OCI-LY1 (cell line): ENCODE data around the gene USP27X.

Experiments
- CTCF ChIP-seq: fragments of 200-600 bp; sonication (generic), shearing (Covaris generic); IDR thresholded peaks from 2 replicates; pipeline ENCODE4 v1.5.1; 2017; ENCODE audit warnings: mild to moderate bottlenecking, antibody characterized with exemption, low read length, moderate library complexity, mixed read lengths
- EZH2 ChIP-seq: fragments of 200-600 bp; sonication (generic), shearing (Covaris generic); IDR thresholded peaks from 2 replicates; pipeline ENCODE4 v1.8.0; 2017; ENCODE audit warnings: borderline replicate concordance, mixed run types, mild to moderate bottlenecking, antibody characterized with exemption, low read length, moderate library complexity, mixed read lengths

DNA sequence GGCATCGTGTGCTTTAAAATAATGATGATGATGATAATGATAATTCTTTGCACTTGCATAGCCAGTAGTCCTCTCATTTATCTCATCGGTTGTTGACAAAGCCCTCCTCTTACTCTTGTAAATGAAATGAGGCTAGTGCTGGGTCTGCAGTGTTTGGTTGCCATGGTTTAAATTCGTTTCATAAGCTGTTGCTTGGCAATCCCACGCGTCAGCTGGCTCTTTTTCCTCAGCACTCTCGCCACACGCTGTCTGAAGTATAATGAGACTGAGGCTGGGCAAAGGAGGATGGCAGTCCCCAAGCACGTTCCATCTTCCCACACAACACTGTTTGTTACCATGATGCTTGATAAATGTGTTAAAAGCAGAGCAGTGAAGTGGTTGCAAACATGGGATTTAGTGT, 34.7 kb upstream of the USP27X start:
- TF ChIP-seq CTCF (no peak), EZH2 (no peak)
